Activated CD4-positive, alpha-beta T cell treated with anti-CD3 and anti-CD28 coated beads, Interleukin-2, Interleukin-4, amounts not matched to agents 100 ng/mL and 50 ng/mL, durations not matched to agents 16 hours and 8 hours (primary cell): ENCODE measurements around the gene CYP4F8.
"Not testable (repeated sequence)": the region's sequence is repeated elsewhere in the genome, so short reads cannot be mapped to it uniquely, and the experiment has no call there.

Source experiments
- DNase-seq: peaks from one replicate; pipeline ENCODE4 v3.0.0-alpha.2; 2020; ENCODE audit warnings: low spot score

Gene CYP4F8, protein sequence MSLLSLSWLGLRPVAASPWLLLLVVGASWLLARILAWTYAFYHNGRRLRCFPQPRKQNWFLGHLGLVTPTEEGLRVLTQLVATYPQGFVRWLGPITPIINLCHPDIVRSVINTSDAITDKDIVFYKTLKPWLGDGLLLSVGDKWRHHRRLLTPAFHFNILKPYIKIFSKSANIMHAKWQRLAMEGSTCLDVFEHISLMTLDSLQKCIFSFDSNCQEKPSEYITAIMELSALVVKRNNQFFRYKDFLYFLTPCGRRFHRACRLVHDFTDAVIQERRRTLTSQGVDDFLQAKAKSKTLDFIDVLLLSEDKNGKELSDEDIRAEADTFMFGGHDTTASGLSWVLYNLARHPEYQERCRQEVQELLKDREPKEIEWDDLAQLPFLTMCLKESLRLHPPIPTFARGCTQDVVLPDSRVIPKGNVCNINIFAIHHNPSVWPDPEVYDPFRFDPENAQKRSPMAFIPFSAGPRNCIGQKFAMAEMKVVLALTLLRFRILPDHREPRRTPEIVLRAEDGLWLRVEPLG

DNA sequence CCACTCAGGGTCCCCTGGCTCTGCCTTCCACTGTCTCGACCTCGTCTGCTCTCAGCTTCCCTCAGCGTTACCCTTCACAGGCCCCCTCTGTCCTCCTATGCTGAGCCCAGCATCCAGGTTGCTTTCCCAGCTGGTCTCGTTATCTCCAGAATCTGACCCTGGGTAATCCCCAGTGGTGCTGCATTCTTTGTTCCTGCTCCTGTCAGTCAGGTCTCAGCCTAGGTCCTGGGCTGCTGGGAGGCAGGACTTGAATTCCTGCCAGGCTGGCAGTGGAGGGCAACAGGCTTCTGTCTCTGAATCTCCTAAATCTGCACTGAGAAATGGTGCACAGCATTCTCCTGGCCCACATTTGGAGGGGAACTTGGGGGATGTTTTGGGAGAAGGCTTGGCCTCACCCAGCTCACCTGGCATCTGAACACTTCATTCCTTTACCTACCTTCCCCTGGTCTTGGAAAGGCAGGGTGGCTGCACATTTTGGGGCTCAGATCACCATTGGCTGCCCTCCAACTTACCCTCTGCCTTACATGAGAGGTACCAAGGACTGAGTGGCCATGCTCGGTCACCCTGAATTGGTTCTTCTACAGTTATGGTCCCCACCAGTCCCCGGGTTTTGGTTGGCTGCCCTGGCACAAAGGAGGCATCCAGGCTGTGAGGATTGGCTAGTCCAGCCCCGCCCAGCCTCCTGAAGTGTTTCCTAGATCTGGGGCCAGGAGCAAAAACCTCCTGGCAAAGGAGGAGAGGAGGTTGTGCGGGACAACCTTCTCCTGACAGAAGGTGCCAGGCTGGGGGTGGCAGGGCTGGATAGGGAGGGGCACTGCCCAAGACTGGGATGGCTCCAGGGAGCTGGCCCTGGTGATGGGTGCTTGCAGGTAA lies at the start of gene CYP4F8:
Gene CYP4F8, plus strand, starts transcription at position 712 of the 873 bp plus-strand sequence. CDS start 399 bp downstream, outside the sequence.
- DNase-seq = no peak

- DNase-seq = no peak
Measured at GRCh38 chr19:15570420-15570819, 44.6 kb upstream of the CYP4F8 start.

GRCh38 chr19:15575406-15575805 lies 39.6 kb upstream of the CYP4F8 start:
- DNase-seq = no peak

DNA sequence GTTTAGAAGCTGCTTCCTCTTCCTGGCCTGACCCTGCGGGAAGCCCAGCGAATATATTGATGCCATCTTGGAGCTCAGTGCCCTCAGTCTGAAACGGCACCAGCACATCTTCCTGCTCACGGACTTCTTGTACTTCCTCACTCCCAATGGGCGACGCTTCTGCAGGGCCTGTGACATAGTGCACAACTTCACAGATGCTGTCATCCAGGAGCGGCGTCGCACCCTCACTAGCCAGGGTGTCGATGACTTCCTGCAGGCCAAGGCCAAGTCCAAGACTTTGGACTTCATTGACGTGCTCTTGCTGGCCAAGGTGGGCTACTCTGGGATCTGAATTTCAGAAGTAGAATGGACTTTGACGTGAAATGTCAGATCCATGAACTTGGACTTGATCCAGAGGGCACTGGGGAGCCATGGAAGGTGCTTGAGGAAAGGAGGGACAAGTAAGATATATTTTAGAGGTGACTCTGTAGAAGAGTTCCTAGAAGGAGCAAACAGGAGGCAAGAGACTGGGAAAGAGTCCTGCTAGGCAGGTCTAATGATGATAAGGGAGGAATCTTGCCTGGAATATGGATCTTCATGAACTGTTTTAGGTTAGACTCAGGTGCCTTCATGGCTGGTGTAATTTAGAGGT lies 38.4 kb upstream of the CYP4F8 start:
- no peak for DNase-seq

- no peak for DNase-seq
Measured at GRCh38 chr19:15577184-15577771, 37.7 kb upstream of the CYP4F8 start.

DNA sequence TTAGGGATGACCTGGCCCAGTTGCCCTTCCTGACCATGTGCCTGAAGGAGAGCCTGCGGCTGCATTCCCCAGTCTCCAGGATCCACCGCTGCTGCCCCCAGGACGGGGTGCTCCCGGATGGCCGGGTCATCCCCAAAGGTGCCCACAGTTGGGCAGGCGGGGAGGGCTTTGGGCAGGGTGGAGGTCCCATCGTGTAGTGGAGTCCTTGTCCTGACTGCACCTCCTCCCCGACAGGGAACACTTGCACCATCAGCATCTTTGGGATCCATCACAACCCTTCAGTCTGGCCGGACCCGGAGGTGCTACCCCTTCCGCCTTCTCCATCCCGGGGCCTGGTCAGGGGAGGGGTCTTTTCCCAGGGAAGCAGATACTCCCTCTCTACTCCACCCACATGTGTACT lies 31.7 kb upstream of the CYP4F8 start:
- no peak for DNase-seq

- no peak for DNase-seq
Measured at GRCh38 chr19:15584095-15584494, 30.9 kb upstream of the CYP4F8 start.

DNA sequence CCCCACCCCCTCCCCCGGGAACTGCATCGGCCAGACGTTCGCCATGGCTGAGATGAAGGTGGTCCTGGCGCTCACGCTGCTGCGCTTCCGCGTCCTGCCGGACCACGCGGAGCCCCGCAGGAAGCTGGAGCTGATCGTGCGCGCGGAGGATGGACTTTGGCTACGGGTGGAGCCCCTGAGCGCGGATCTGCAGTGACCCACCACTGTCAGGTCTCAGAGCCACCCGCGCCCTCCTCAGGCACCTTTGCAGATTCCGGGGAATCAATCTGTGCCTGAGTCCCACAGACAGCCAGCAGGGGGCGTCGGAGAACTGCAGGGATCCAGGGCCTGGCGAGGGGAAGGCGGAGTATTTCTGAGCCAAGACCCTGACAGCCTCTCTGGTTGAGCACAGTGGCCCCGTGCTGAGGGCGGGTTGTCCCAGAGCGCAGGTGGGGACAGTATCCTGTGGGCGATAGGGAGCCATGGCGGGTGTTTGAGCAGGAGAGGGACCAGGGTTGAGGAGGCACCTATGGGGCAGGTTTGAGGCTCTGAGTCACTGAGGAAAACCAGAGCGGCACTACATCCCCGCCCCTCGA lies 30.4 kb upstream of the CYP4F8 start:
- peak; percentile 86 for DNase-seq

DNA sequence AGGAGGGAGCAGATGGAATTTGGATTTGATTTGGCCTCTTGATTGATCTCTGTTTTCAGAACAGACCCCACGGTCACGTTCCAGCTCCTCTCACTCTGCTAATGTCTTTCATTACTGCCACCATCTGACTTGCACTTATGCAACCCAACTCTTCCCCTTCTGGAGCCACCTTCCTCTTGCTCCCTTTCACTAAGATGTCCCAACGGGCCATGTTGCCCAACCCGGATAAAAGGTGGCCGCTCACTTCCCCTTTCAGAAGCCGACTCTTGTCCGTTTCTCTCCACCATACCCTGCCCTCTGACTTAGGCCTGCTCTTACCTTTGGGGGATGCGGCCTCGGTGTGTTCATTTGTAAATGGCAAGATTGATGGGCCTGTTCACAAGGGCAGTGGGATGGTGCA lies 27.4 kb upstream of the CYP4F8 start:
- DNase-seq = no peak

DNA sequence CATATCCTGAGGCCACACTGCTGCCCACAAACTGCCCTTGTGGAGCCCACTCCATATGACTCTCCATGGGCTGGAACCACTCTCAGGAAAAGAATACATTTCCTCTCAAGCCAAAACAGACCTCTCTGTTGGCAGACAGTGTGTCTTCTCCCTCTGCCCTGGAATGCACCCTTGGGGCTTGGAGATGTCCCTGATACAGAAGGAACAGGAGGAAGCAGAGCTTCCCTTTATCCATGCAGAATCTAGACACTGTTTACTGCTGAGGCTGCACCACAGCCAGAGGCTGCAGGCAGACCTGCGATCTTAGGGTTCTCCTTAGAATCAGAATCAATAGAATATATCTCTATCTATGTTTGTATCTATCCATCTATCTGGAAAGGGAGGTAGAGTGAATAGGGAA lies 26.8 kb upstream of the CYP4F8 start:
- DNase-seq = no peak

GRCh38 chr19:15589760-15590451 lies 25.1 kb upstream of the CYP4F8 start:
- DNase-seq = no peak

GRCh38 chr19:15591796-15592195 lies 23.2 kb upstream of the CYP4F8 start:
- DNase-seq = no peak

- not testable (repeated sequence) for DNase-seq
Measured at GRCh38 chr19:15592506-15592905, 22.5 kb upstream of the CYP4F8 start.

- not testable (repeated sequence) for DNase-seq
Measured at GRCh38 chr19:15593766-15594165, 21.3 kb upstream of the CYP4F8 start.

DNA sequence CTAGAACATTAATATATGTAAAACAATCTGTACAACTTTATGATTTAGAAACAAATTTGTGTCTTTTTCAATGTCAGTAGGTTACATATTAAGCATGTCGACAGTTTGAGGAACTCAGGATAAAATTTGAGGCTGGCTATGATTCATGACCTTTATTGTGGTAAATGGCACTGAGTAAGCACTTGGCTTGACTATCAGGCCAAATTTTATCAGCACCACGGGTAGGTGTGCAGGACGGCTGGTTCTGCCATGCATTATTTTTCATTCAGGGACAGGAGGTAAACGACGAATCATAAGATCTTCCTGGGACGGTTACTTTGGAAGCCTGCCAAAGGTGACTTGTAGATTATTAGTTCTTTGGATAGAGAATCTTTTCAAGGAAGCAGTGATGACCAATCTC lies 19.9 kb upstream of the CYP4F8 start:
- no peak for DNase-seq

DNA sequence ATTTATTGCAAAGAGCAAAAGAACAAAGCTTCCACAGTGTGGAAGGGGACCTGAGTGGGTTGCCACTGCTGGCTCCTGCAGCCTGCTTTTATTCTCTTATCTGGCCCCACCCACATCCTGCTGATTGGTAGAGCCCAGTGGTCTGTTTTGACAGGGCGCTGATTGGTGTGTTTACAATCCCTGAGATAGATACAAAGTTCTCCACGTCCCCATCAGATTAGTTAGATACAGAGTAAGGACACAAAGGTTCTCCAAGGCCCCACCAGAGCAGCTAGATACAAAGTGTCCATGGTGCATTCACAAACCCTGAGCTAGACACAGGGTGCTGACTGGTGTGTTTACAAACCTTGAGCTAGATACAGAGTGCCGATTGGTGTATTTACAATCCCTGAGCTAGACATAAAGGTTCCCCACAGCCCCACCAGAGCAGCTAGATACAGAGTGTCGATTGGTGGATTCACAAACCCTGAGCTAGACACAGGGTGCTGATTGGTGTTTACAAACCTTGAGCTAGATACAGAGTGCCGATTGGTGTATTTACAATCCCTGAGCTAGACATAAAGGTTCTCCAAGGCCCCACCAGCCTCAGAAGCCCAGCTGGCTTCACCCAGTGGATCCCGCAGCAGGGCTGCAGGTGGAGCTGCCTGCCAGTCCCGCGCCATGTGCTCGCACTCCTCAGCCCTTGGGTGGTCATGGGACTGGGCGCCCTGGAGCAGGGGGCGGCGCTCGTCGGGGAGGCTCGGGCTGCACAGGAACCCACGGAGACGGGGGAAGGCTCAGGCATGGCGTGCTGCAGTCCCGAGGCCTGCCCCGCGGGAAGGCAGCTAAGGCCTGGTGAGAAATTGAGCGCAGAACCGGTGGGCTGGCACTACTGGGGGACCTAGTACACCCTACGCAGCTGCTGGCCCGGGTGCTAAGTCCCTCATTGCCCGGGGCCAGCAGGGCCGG lies 6.8 kb upstream of the CYP4F8 start:
- DNase-seq = not testable (repeated sequence)

GRCh38 chr19:15609261-15609660 lies 5.8 kb upstream of the CYP4F8 start:
- no peak for DNase-seq

GRCh38 chr19:15612342-15612741 lies 2.7 kb upstream of the CYP4F8 start:
- no peak for DNase-seq

- no peak for DNase-seq
Measured at GRCh38 chr19:15613338-15613737, 1.7 kb upstream of the CYP4F8 start.

DNA sequence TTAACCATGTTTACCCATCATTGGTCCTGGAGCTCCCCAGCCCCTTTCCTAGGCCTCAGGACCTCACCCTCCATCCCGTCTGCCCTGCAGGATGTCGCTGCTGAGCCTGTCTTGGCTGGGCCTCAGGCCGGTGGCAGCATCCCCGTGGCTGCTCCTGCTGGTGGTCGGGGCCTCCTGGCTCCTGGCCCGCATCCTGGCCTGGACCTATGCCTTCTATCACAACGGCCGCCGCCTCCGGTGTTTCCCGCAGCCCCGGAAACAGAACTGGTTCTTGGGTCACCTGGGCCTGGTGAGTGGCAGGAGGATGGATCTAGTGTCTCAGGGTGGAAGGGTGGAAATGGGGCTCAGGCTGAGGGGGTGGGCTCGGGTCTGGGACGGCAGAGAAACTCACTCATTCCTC lies 508 bp downstream of the CYP4F8 start:
- DNase-seq = no peak
